ENCODE results near the gene CTSW. TPM values are rescaled to one million over a fixed set of nuclear protein-coding genes. Genes with fewer than 3 reads are reported as not detected.
A peak's percentile ranks its signal among the peaks of the same experiment; 100 is the strongest.

CTSW gene
- total RNA-seq, 1 experiment from 2014 or later = not detected

GRCh38 chr11:65851811-65852507 lies 27.7 kb upstream of the CTSW start:
- Histone ChIP-seq H3K36me3 (ENCODE audit: control insufficient read depth, insufficient read depth, low read length) (peaks cover 29% of the 10 kb centered on the region), H3K9me3 (ENCODE audit: control insufficient read depth, insufficient read depth, low read depth, low read length) (no peaks in the 10 kb centered on the region), H3K4me1 (ENCODE audit: control insufficient read depth, insufficient read depth, low read length) (peaks cover 36% of the 10 kb centered on the region), H3K27me3 (ENCODE audit: control insufficient read depth, insufficient read depth, low read length) (no peaks in the 10 kb centered on the region), H3K27ac (ENCODE audit: low read length) (no peak overlapping the region), H3K4me3 (ENCODE audit: low read depth in 2 of 2, low read length in 2 of 2) (no peak overlapping the region)
- TF ChIP-seq SIN3A (IDR thresholded peaks at IDR 0.05; ENCODE audit: borderline replicate concordance, insufficient read depth, low read depth, low read length) (0 out of 2 replicates have a peak, but pooled peaks have one; percentile 12), POLR2AphosphoS5 (IDR thresholded peaks at IDR 0.05; ENCODE audit: low read depth, low read length) (peak; percentile 32), CTCF (IDR thresholded peaks at IDR 0.05) (no peak)
- ATAC-seq (peak; percentile 33), DNase-seq (ENCODE audit: low read depth, low spot score) (no peak)
- intact Hi-C loops (cut with micrococcal nuclease; ENCODE audit: unreplicated experiment) = loop anchor here (10.0 kb wide), 1 partner anchor 297 kb away; the partner anchor contains the start of gene LTBP3
- BruUV-seq (replicated peaks) = no TSS peak
- CTCF ChIA-PET = interaction anchor here (0.6 to 1.6 kb wide), 5 partner anchors 18 to 217 kb away, joined by 3 to 12 read pairs (median 6); partner anchors contain the start of genes KAT5 and SNX32
- in situ Hi-C loops (cut with HindIII; ENCODE audit: low pct_unique_long_range_greater_than_20kb, low sequenced_read_pairs) = no loop called here
- POLR2A ChIA-PET = interaction anchor here (0.6 to 1.7 kb wide), 5 partner anchors 9 to 736 kb away, joined by 4 to 13 read pairs (median 5); partner anchors contain the start of gene MUS81

- TF ChIP-seq TCF7L2 (IDR thresholded peaks at IDR 0.05; ENCODE audit: low read depth, low read length) (no peak), SIN3A (IDR thresholded peaks at IDR 0.05; ENCODE audit: borderline replicate concordance, insufficient read depth, low read depth, low read length) (peak; percentile 33; the same call in 1 of the 2 replicates), CTCF (IDR thresholded peaks at IDR 0.05) (no peak), POLR2AphosphoS5 (IDR thresholded peaks at IDR 0.05; ENCODE audit: low read depth, low read length) (0 out of 2 replicates have a peak, but pooled peaks have one; percentile 65), REST (IDR thresholded peaks at IDR 0.05; ENCODE audit: insufficient read depth in 1 of 2, low read depth in 2 of 2, low read length in 1 of 2) (no peak)
- BruUV-seq (replicated peaks) = no TSS peak
- DNase-seq (ENCODE audit: low read depth, low spot score) = no peak
Measured at GRCh38 chr11:65852508-65853245, 27.0 kb upstream of the CTSW start.

More at GRCh38 chr11:65852508-65853245, 27.0 kb upstream of the CTSW start:
- Histone ChIP-seq H3K27me3 (ENCODE audit: control insufficient read depth, insufficient read depth, low read length) (no peaks in the 10 kb centered on the region), H3K27ac (ENCODE audit: low read length) (peak overlapping the region; percentile 18; the same call in 1 of the 2 replicates), H3K4me1 (ENCODE audit: control insufficient read depth, insufficient read depth, low read length) (peaks cover 36% of the 10 kb centered on the region), H3K9me3 (ENCODE audit: control insufficient read depth, insufficient read depth, low read depth, low read length) (no peaks in the 10 kb centered on the region), H3K36me3 (ENCODE audit: control insufficient read depth, insufficient read depth, low read length) (peaks cover 29% of the 10 kb centered on the region), H3K4me3 (ENCODE audit: low read depth in 2 of 2, low read length in 2 of 2) (no peak overlapping the region)
- ChIA-PET POLR2A (interaction anchor here (0.5 to 1.7 kb wide), 5 partner anchors 8 to 273 kb away, joined by 4 to 8 read pairs (median 5); partner anchors contain the start of genes KAT5 and MUS81), CTCF (interaction anchor here (0.6 to 1.6 kb wide), 2 partner anchors 108 to 217 kb away, joined by 3 to 5 read pairs; no protein-coding TSS in a partner anchor)
- in situ Hi-C loops (cut with HindIII; ENCODE audit: low pct_unique_long_range_greater_than_20kb, low sequenced_read_pairs) (no loop called here), intact Hi-C loops (cut with micrococcal nuclease; ENCODE audit: unreplicated experiment) (loop anchor here (10.0 kb wide), 1 partner anchor 298 kb away; the partner anchor contains the start of gene LTBP3)
- ATAC-seq = peak; percentile 13

All from Panc1 (cell line).